Parathyroid adenoma (tissue), 2 donors: Measurements from ENCODE around the gene NKAIN4.

ENCODE experiments used
- H2AFZ ChIP-seq: fragments of 300-600 bp; sonication (generic); one replicate; pipeline ENCODE4 v1.7.0; 2017; ENCODE audit warnings: antibody characterized with exemption, mild to moderate bottlenecking
- H3K27ac ChIP-seq: fragments of 300-600 bp; sonication (generic); one replicate; pipeline ENCODE4 v1.7.0; 2017
- H3K27me3 ChIP-seq: fragments of 300-600 bp; sonication (generic); one replicate; pipeline ENCODE4 v1.7.0; 2017; ENCODE audit warnings: low read length; ENCODE audit not compliant: control insufficient read depth, insufficient read depth
- H3K36me3 ChIP-seq: fragments of 300-600 bp; sonication (generic); one replicate; pipeline ENCODE4 v1.7.0; 2017; ENCODE audit warnings: low read length; ENCODE audit not compliant: control insufficient read depth, insufficient read depth
- H3K4me1 ChIP-seq: fragments of 300-600 bp; sonication (generic); one replicate; pipeline ENCODE4 v1.7.0; 2017; ENCODE audit warnings: control low read depth
- H3K4me2 ChIP-seq: fragments of 300-600 bp; sonication (generic); one replicate; pipeline ENCODE4 v1.7.0; 2017; ENCODE audit warnings: low read length
- H3K4me3 ChIP-seq: fragments of 300-600 bp; sonication (generic); one replicate; pipeline ENCODE4 v1.7.0; 2017; ENCODE audit warnings: low read depth, low read length
- H3K79me2 ChIP-seq: fragments of 300-600 bp; sonication (generic); one replicate; pipeline ENCODE4 v1.7.0; 2017; ENCODE audit warnings: control low read depth
- H3K9ac ChIP-seq: fragments of 300-600 bp; sonication (generic); one replicate; pipeline ENCODE4 v1.7.0; 2017; ENCODE audit warnings: mild to moderate bottlenecking
- H3K9me3 ChIP-seq: fragments of 300-600 bp; sonication (generic); one replicate; pipeline ENCODE4 v1.7.0; 2017; ENCODE audit warnings: low read length; ENCODE audit not compliant: control insufficient read depth
- CTCF ChIP-seq: fragments of 300-600 bp; sonication (generic); IDR thresholded peaks from one replicate; pipeline ENCODE4 v1.7.0; 2017; ENCODE audit warnings: antibody characterized with exemption, mild to moderate bottlenecking
- donor health status: primary hyperparathyroidism.

NKAIN4 gene

GRCh38 chr20:63192721-63193120, 61.5 kb downstream of the NKAIN4 start:
- Histone ChIP-seq H3K36me3 (no peaks in the 10 kb centered on the region), H3K27ac (no peak overlapping the region), H3K4me3 (no peak overlapping the region), H2AFZ (no peak overlapping the region), H3K9me3 (no peaks in the 10 kb centered on the region), H3K4me2 (no peak overlapping the region), H3K9ac (no peak overlapping the region), H3K4me1 (no peaks in the 10 kb centered on the region), H3K27me3 (no peaks in the 10 kb centered on the region), H3K79me2 (peaks cover 2% of the 10 kb centered on the region)
- TF ChIP-seq CTCF = no peak

DNA sequence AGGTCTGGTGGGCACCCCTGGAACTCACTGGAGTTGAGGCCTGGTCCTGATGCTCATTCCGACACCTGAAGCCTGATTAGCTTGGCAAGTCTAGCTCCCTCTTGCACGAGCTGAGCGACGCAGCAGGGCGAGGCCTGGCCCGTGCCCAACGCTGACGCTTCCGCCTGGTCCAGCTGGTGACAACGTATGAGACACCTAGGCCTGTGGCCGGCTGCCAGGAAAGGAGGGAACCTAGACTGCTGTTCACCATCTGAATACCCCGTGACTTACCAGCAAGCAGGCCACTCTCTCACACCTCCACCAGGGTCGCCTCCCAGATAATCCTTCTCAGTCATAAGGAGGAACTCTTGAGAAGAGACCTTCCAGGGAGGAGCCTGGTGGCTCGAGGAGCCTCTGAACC, 62.9 kb downstream of the NKAIN4 start:
- Histone ChIP-seq H3K27ac (no peak overlapping the region), H3K9ac (no peak overlapping the region), H3K27me3 (no peaks in the 10 kb centered on the region), H3K4me1 (no peaks in the 10 kb centered on the region), H3K36me3 (no peaks in the 10 kb centered on the region), H3K4me2 (no peak overlapping the region), H3K9me3 (no peaks in the 10 kb centered on the region), H3K4me3 (no peak overlapping the region), H3K79me2 (peaks cover 2% of the 10 kb centered on the region), H2AFZ (no peak overlapping the region)
- TF ChIP-seq CTCF = no peak

- no peak for TF ChIP-seq CTCF
- Histone ChIP-seq H3K4me1 (no peaks in the 10 kb centered on the region), H3K4me3 (no peak overlapping the region), H3K4me2 (no peak overlapping the region), H3K27ac (no peak overlapping the region), H3K27me3 (no peaks in the 10 kb centered on the region), H2AFZ (no peak overlapping the region), H3K79me2 (peaks cover 2% of the 10 kb centered on the region), H3K36me3 (no peaks in the 10 kb centered on the region), H3K9ac (no peak overlapping the region), H3K9me3 (no peaks in the 10 kb centered on the region)
Observed at GRCh38 chr20:63190828-63191227, 63.4 kb downstream of the NKAIN4 start.
